Neural cell (in vitro differentiated cells): ENCODE data around the gene ENAH. TPM values are rescaled to one million over a fixed set of nuclear protein-coding genes. Genes with fewer than 3 reads are reported as not detected.
"Not testable (repeated sequence)": the region's sequence is repeated elsewhere in the genome, so short reads cannot be mapped to it uniquely, and the experiment has no call there.

ENCODE experiments used
- H2AFZ ChIP-seq: fragments of 200-600, 300-800 bp; sonication (generic), shearing (Covaris generic); 2 replicates; pipeline ENCODE4 v1.6.0; 2014; ENCODE audit warnings: low read depth, mild to moderate bottlenecking, antibody characterized with exemption, low read length, moderate library complexity
- H3F3A ChIP-seq: fragments of 200-600 bp; shearing (Covaris generic); 2 replicates; pipeline ENCODE4 v1.6.1; 2016; ENCODE audit warnings: mild to moderate bottlenecking, moderate library complexity, mixed read lengths, antibody characterized with exemption, low read length; ENCODE audit not compliant: insufficient read depth, poor library complexity, severe bottlenecking
- H3K27ac ChIP-seq: fragments of 200-600, 300-800 bp; sonication (generic), shearing (Covaris generic); 2 replicates; pipeline ENCODE4 v1.5.1; 2014; ENCODE audit warnings: mild to moderate bottlenecking, low read length, moderate library complexity
- H3K27me3 ChIP-seq: fragments of 300-800, 200-600 bp; sonication (generic), shearing (Covaris generic); 2 replicates; pipeline ENCODE4 v1.6.0; 2014; ENCODE audit warnings: mild to moderate bottlenecking, low read depth, low read length, moderate library complexity; ENCODE audit not compliant: insufficient read depth
- H3K36me3 ChIP-seq: fragments of 300-800, 200-600 bp; sonication (generic), shearing (Covaris generic); 2 replicates; pipeline ENCODE4 v1.5.1; 2014; ENCODE audit warnings: mild to moderate bottlenecking, antibody characterized with exemption, low read length, moderate library complexity; ENCODE audit not compliant: insufficient read depth
- H3K4me2 ChIP-seq: fragments of 300-800, 200-600 bp; sonication (generic), shearing (Covaris generic); 2 replicates; pipeline ENCODE4 v1.6.0; 2014; ENCODE audit warnings: mild to moderate bottlenecking, low read length
- H3K4me3 ChIP-seq: fragments of 300-800, 200-600 bp; sonication (generic), shearing (Covaris generic); 2 replicates; pipeline ENCODE4 v1.5.1; 2014; ENCODE audit warnings: mild to moderate bottlenecking, low read length, moderate library complexity
- H3K79me2 ChIP-seq: fragments of 200-600 bp; shearing (Covaris generic); replicated peaks from 2 replicates; pipeline ENCODE4 v1.6.0; 2014; ENCODE audit warnings: mild to moderate bottlenecking, low read length, moderate library complexity; ENCODE audit not compliant: insufficient read depth
- H3K9ac ChIP-seq: fragments of 300-800, 200-600 bp; sonication (generic), shearing (Covaris generic); 2 replicates; pipeline ENCODE4 v1.6.1; 2016; ENCODE audit warnings: mild to moderate bottlenecking, low read length, mixed read lengths
- H3K9me2 ChIP-seq: fragments of 200-600 bp; shearing (Covaris generic); 2 replicates; pipeline ENCODE4 v1.6.1; 2016; ENCODE audit warnings: mild to moderate bottlenecking, low read length, mixed read lengths; ENCODE audit not compliant: insufficient read depth
- H3K9me3 ChIP-seq: fragments of 200-600, 300-800 bp; sonication (generic), shearing (Covaris generic); 2 replicates; pipeline ENCODE4 v1.6.1; 2016; ENCODE audit warnings: mild to moderate bottlenecking, mixed run types, low read length, moderate library complexity, mixed read lengths
- H4K20me1 ChIP-seq: fragments of 200-600 bp; shearing (Covaris generic); 2 replicates; pipeline ENCODE4 v1.6.1; 2016; ENCODE audit warnings: mild to moderate bottlenecking, mixed run types; ENCODE audit not compliant: insufficient read depth
- CTCF ChIP-seq: fragments of 450-650 bp; IDR thresholded peaks from 2 replicates; pipeline ENCODE4 v1.5.1; 2014; ENCODE audit warnings: antibody characterized with exemption, mild to moderate bottlenecking, moderate library complexity; ENCODE audit not compliant: poor library complexity, severe bottlenecking
- EP300 ChIP-seq: fragments of 450-650 bp; conservative IDR thresholded peaks from 2 replicates; pipeline ENCODE4 v1.6.1; 2014; ENCODE audit warnings: antibody characterized with exemption, mild to moderate bottlenecking, moderate library complexity; ENCODE audit not compliant: poor library complexity, severe bottlenecking
- EZH2 ChIP-seq: fragments of 200-600, 300-800 bp; shearing (Covaris generic), sonication (generic); IDR thresholded peaks from 2 replicates; pipeline ENCODE4 v1.6.1; 2014; ENCODE audit warnings: antibody characterized with exemption, low read length, borderline replicate concordance, mild to moderate bottlenecking; ENCODE audit not compliant: insufficient read depth, poor library complexity, severe bottlenecking
- MXI1 ChIP-seq: fragments of 450-650 bp; conservative IDR thresholded peaks from 2 replicates; pipeline ENCODE4 v1.6.1; 2014; ENCODE audit warnings: antibody characterized with exemption, mild to moderate bottlenecking; ENCODE audit not compliant: poor library complexity, severe bottlenecking
- POLR2AphosphoS5 ChIP-seq: IDR thresholded peaks from 2 replicates; pipeline ENCODE4 v1.6.1; 2012
- REST ChIP-seq: IDR thresholded peaks from 2 replicates; pipeline ENCODE4 v1.6.1; 2012; ENCODE audit warnings: borderline replicate concordance
- SMC3 ChIP-seq: fragments of 450-650 bp; conservative IDR thresholded peaks from 2 replicates; pipeline ENCODE4 v1.6.1; 2014; ENCODE audit warnings: antibody characterized with exemption, mild to moderate bottlenecking, moderate library complexity; ENCODE audit not compliant: poor library complexity
- TAF1 ChIP-seq: IDR thresholded peaks from 2 replicates; pipeline ENCODE4 v1.6.1; 2012; ENCODE audit warnings: low read depth
- polyA plus RNA-seq: library from polyadenylated mRNA; depleted of rRNA; stranded (reverse); fragments of >200 nt; gene quantifications from 2 replicates; pipeline ENCODE4 v1.2.3, GENCODE V29; 2014

ENAH gene
- polyA plus RNA-seq, 1 donor from 2014 or later, result 58.4 TPM

- H2AFZ ChIP-seq, result no peak overlapping the region
- TF ChIP-seq CTCF, result no peak
- TF ChIP-seq POLR2AphosphoS5, result no peak
- no peak for TF ChIP-seq MXI1
- TF ChIP-seq EP300, result no peak
- H3K27ac ChIP-seq, result no peak overlapping the region
- no peak overlapping the region for H3K9ac ChIP-seq
- H3K9me3 ChIP-seq, result no peaks in the 10 kb centered on the region
- no peaks in the 10 kb centered on the region for H3K27me3 ChIP-seq
- no peaks in the 10 kb centered on the region for H3F3A ChIP-seq
- no peak overlapping the region for H3K4me3 ChIP-seq
- no peaks in the 10 kb centered on the region for H3K36me3 ChIP-seq
- no peaks in the 10 kb centered on the region for H3K9me2 ChIP-seq
- H4K20me1 ChIP-seq, result no peaks in the 10 kb centered on the region
- no peaks in the 10 kb centered on the region for H3K79me2 ChIP-seq
- no peak overlapping the region for H3K4me2 ChIP-seq
Observed at GRCh38 chr1:225474439-225474985, 178.4 kb downstream of the ENAH start.

- not testable (repeated sequence) for H3K79me2 ChIP-seq, H3K27me3 ChIP-seq, H3F3A ChIP-seq, H3K9me3 ChIP-seq, H3K9ac ChIP-seq, H3K27ac ChIP-seq, H2AFZ ChIP-seq, H3K36me3 ChIP-seq, H3K9me2 ChIP-seq, H3K4me2 ChIP-seq, H3K4me3 ChIP-seq, H4K20me1 ChIP-seq
Observed at GRCh38 chr1:225473676-225474438, 179.1 kb downstream of the ENAH start.

- not testable (repeated sequence) for H2AFZ ChIP-seq, H3K9me2 ChIP-seq, H3K9ac ChIP-seq, H3K4me2 ChIP-seq, H4K20me1 ChIP-seq, H3K79me2 ChIP-seq, H3K4me3 ChIP-seq, H3K36me3 ChIP-seq, H3K27me3 ChIP-seq, H3F3A ChIP-seq, H3K9me3 ChIP-seq, H3K27ac ChIP-seq
Observed at GRCh38 chr1:225473266-225473665, 179.7 kb downstream of the ENAH start.

GRCh38 chr1:225471453-225472301, 181.2 kb downstream of the ENAH start:
- Histone ChIP-seq H3K27me3 (no peaks in the 10 kb centered on the region), H3K9me3 (no peaks in the 10 kb centered on the region), H4K20me1 (no peaks in the 10 kb centered on the region), H3K36me3 (no peaks in the 10 kb centered on the region), H3K4me2 (no peak overlapping the region), H3K9me2 (no peaks in the 10 kb centered on the region), H2AFZ (no peak overlapping the region), H3K4me3 (no peak overlapping the region), H3F3A (no peaks in the 10 kb centered on the region), H3K27ac (no peak overlapping the region), H3K9ac (no peak overlapping the region), H3K79me2 (no peaks in the 10 kb centered on the region)
- no peak for TF ChIP-seq EZH2
- TF ChIP-seq CTCF, result no peak
- no peak for TF ChIP-seq MXI1
- TF ChIP-seq REST, result no peak
- no peak for TF ChIP-seq POLR2AphosphoS5
- no peak for TF ChIP-seq SMC3
- TF ChIP-seq EP300, result no peak
- no peak for TF ChIP-seq TAF1
